ENCODE results near the gene AKAP6. TPM values are rescaled to one million over a fixed set of nuclear protein-coding genes. Genes with fewer than 3 reads are reported as not detected.

The AKAP6 gene
- total RNA-seq, 1 donor from 2014 or later, result 4.7 TPM

GRCh38 chr14:32728526-32728925 is 399.4 kb downstream of the AKAP6 start:
- TF ChIP-seq, protein P1, sequence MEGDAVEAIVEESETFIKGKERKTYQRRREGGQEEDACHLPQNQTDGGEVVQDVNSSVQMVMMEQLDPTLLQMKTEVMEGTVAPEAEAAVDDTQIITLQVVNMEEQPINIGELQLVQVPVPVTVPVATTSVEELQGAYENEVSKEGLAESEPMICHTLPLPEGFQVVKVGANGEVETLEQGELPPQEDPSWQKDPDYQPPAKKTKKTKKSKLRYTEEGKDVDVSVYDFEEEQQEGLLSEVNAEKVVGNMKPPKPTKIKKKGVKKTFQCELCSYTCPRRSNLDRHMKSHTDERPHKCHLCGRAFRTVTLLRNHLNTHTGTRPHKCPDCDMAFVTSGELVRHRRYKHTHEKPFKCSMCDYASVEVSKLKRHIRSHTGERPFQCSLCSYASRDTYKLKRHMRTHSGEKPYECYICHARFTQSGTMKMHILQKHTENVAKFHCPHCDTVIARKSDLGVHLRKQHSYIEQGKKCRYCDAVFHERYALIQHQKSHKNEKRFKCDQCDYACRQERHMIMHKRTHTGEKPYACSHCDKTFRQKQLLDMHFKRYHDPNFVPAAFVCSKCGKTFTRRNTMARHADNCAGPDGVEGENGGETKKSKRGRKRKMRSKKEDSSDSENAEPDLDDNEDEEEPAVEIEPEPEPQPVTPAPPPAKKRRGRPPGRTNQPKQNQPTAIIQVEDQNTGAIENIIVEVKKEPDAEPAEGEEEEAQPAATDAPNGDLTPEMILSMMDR (conservative IDR thresholded peaks at IDR 0.05), result no peak
- no peak for DNase-seq (ENCODE audit: extremely low spot score, unreplicated experiment)
- no peaks in the 10 kb centered on the region for H3K9me3 Mint-ChIP-seq
- H3K36me3 Mint-ChIP-seq, result no peaks in the 10 kb centered on the region
- H3K27me3 Mint-ChIP-seq, result no peaks in the 10 kb centered on the region
- H3K4me3 Mint-ChIP-seq, result no peak overlapping the region
- H3K4me1 Mint-ChIP-seq (ENCODE audit: unreplicated experiment), result peaks cover 26% of the 10 kb centered on the region
- H3K27ac Mint-ChIP-seq, result no peak overlapping the region

DNA sequence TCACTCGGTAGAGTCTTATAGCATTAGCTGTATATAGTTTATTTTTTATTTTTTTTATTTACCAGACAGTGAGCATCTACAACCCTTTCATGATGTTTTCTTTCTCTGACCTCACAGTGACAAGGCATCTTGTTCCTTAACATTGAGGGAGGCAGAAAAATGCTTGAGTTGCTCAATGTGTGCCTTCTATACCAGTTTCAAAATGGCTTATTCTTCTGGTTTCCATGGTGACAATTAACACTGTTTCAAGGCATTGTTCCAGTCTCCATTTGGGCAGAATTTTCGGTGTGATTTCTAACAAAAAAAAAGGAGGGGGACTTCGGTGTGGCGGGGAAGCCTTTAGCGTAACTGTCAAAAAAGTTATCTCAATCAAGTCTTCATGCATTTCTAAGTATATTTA is 399.9 kb downstream of the AKAP6 start:
- DNase-seq (ENCODE audit: extremely low spot score, unreplicated experiment), result no peak
- no peak overlapping the region for H3K27ac Mint-ChIP-seq

DNA sequence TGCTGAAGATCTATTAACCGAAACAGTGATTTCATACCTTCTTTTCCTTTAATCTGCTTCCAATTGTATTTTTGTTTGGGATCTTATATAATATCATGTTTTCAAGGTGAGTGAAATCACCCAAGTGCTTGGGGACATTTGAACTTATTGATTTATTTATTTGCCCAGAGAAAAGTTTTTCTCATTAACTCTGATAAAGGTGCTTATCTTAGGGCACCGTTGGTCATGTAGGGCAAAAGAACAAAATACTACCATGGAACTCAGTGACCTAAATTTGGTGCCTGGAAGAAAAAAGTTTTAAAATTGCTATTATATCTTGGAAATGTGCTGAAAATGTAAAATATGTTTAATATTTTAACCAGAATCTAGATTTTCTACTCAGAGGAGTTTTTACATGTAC is 402.2 kb downstream of the AKAP6 start:
- Mint-ChIP-seq H3K36me3 (no peaks in the 10 kb centered on the region), H3K9me3 (no peaks in the 10 kb centered on the region), H3K27me3 (no peaks in the 10 kb centered on the region), H3K27ac (no peak overlapping the region), H3K4me3 (no peak overlapping the region), H3K4me1 (ENCODE audit: unreplicated experiment) (peaks cover 13% of the 10 kb centered on the region)
- DNase-seq (ENCODE audit: extremely low spot score, unreplicated experiment), result no peak
- TF ChIP-seq, protein P1 (conservative IDR thresholded peaks at IDR 0.05), result no peak

More for the DNA sequence above, 399.9 kb downstream of the AKAP6 start:
- H3K27me3 Mint-ChIP-seq, result no peaks in the 10 kb centered on the region
- H3K4me1 Mint-ChIP-seq (ENCODE audit: unreplicated experiment), result peaks cover 26% of the 10 kb centered on the region
- no peak overlapping the region for H3K4me3 Mint-ChIP-seq
- no peaks in the 10 kb centered on the region for H3K9me3 Mint-ChIP-seq
- H3K36me3 Mint-ChIP-seq, result no peaks in the 10 kb centered on the region
- TF ChIP-seq, protein P1 (conservative IDR thresholded peaks at IDR 0.05), result no peak

DNA sequence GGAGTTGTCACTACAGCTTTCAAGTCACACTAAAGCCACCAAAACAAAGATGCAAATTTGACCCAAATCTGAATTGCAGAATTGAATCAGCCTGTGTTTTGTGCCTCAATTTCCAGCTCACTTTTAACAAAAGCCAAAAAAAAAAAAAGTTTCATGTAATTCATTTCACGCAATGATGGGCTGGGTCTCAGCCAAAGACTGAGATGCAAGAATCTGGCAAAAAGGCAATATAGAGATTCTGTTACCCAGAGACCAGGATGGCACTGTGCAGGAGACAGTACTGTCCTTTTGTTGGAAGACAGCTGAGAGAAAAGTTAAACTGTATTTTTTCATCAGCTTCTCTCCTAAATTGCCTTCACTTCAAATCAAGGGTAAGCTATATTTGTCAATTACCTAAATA is 403.9 kb downstream of the AKAP6 start:
- TF ChIP-seq, protein P1 (conservative IDR thresholded peaks at IDR 0.05), result no peak
- H3K9me3 Mint-ChIP-seq, result no peaks in the 10 kb centered on the region
- no peaks in the 10 kb centered on the region for H3K27me3 Mint-ChIP-seq
- H3K36me3 Mint-ChIP-seq, result no peaks in the 10 kb centered on the region
- DNase-seq (ENCODE audit: extremely low spot score, unreplicated experiment), result no peak
- no peak overlapping the region for H3K27ac Mint-ChIP-seq
- no peak overlapping the region for H3K4me3 Mint-ChIP-seq
- H3K4me1 Mint-ChIP-seq (ENCODE audit: unreplicated experiment), result peaks cover 9% of the 10 kb centered on the region

- H3K4me3 Mint-ChIP-seq, result no peak overlapping the region
- DNase-seq (ENCODE audit: extremely low spot score, unreplicated experiment), result no peak
- TF ChIP-seq, protein P1 (conservative IDR thresholded peaks at IDR 0.05), result no peak
- no peaks in the 10 kb centered on the region for H3K27me3 Mint-ChIP-seq
- H3K9me3 Mint-ChIP-seq, result no peaks in the 10 kb centered on the region
- H3K27ac Mint-ChIP-seq, result no peak overlapping the region
- H3K4me1 Mint-ChIP-seq (ENCODE audit: unreplicated experiment), result no peaks in the 10 kb centered on the region
- no peaks in the 10 kb centered on the region for H3K36me3 Mint-ChIP-seq
These were observed 405.2 kb downstream of the AKAP6 start for GRCh38 chr14:32734261-32734660.

DNA sequence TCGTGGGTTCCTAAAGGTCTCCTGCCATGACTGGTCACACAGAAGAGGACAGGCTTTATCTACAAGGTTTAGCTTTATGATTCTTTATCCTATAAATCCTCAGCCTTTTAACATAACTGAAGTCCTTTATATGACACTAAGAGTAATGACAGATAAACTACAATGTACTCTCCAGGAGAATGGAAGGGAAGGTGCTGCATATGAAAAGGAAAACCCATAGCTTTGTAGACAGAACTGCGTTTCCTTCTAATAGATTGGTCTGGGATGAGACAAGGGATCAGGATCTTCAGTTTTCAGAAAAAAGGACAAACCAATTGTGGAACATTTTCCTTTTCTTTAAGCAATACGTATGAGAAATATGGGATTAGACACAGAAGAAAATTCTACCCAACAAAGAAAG is 408.5 kb downstream of the AKAP6 start:
- DNase-seq (ENCODE audit: extremely low spot score, unreplicated experiment), result no peak
- Mint-ChIP-seq H3K4me1 (ENCODE audit: unreplicated experiment) (no peaks in the 10 kb centered on the region), H3K27me3 (no peaks in the 10 kb centered on the region), H3K36me3 (no peaks in the 10 kb centered on the region), H3K4me3 (no peak overlapping the region), H3K27ac (no peak overlapping the region), H3K9me3 (no peaks in the 10 kb centered on the region)
- TF ChIP-seq, protein P1 (conservative IDR thresholded peaks at IDR 0.05), result no peak
